HCT116 (cell line): ENCODE measurements around the gene COL4A1.

ENCODE experiments used
- CEBPB ChIP-seq: IDR thresholded peaks from 2 replicates; pipeline ENCODE4 v1.6.1; 2012; ENCODE audit warnings: low read depth
- EZH2phosphoT487 ChIP-seq: fragments of 200-600 bp; IDR thresholded peaks from 2 replicates; pipeline ENCODE4 v1.6.1; 2018; ENCODE audit warnings: antibody characterized with exemption, borderline replicate concordance
- TF ChIP-seq, protein P1 (sequence below), 3 experiments: fragments of 200-600 bp in 1 of 3; sonication (generic) in 1 of 3; IDR thresholded peaks in 2 of 3; conservative IDR thresholded peaks in 1 of 3; 2 replicates each; pipeline ENCODE4 v1.5.1; 2012 to 2017; ENCODE audit warnings: low read depth in 2 of 3, low read length in 2 of 3, antibody characterized with exemption in 1 of 3, borderline replicate concordance in 1 of 3, control low read depth in 1 of 3, mild to moderate bottlenecking in 1 of 3, mixed read lengths in 1 of 3, mixed run types in 1 of 3, moderate library complexity in 1 of 3; ENCODE audit not compliant: insufficient read depth in 1 of 3
- TF ChIP-seq, protein P2 (sequence below): IDR thresholded peaks from 2 replicates; pipeline ENCODE4 v1.6.1; 2011; ENCODE audit warnings: mild to moderate bottlenecking, low read length, moderate library complexity; ENCODE audit not compliant: insufficient replicate concordance; ENCODE audit errors: extremely low read depth

DNA sequence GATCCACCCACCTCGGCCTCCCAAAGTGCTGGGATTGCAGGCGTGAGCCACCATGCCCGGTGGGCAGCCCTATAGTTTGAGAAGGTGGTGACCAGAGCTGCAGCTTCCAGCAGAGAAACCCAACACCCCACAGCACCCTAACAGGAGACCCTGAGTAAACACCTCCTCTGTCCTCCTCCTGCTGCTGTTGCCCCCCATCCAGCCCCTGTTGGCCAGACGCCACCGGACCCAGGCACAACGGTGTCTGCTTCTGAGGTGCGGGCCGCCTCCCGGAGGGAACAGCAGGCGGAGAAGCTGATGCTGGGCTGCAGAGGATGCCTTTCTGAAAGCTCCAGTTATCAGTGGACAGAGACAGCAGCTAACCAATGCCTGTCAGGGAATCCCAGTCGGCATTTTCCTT lies 175.5 kb downstream of the COL4A1 start:
- TF ChIP-seq, protein P1, sequence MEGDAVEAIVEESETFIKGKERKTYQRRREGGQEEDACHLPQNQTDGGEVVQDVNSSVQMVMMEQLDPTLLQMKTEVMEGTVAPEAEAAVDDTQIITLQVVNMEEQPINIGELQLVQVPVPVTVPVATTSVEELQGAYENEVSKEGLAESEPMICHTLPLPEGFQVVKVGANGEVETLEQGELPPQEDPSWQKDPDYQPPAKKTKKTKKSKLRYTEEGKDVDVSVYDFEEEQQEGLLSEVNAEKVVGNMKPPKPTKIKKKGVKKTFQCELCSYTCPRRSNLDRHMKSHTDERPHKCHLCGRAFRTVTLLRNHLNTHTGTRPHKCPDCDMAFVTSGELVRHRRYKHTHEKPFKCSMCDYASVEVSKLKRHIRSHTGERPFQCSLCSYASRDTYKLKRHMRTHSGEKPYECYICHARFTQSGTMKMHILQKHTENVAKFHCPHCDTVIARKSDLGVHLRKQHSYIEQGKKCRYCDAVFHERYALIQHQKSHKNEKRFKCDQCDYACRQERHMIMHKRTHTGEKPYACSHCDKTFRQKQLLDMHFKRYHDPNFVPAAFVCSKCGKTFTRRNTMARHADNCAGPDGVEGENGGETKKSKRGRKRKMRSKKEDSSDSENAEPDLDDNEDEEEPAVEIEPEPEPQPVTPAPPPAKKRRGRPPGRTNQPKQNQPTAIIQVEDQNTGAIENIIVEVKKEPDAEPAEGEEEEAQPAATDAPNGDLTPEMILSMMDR (IDR thresholded peaks at IDR 0.05 in 2 of 3, conservative IDR thresholded peaks at IDR 0.05 in 1 of 3; ENCODE audit: borderline replicate concordance in 1 of 3, insufficient read depth in 1 of 3, low read depth in 2 of 3, low read length in 2 of 3): no peak
- TF ChIP-seq CEBPB (no peak), EZH2phosphoT487 (no peak)
- TF ChIP-seq, protein P2, sequence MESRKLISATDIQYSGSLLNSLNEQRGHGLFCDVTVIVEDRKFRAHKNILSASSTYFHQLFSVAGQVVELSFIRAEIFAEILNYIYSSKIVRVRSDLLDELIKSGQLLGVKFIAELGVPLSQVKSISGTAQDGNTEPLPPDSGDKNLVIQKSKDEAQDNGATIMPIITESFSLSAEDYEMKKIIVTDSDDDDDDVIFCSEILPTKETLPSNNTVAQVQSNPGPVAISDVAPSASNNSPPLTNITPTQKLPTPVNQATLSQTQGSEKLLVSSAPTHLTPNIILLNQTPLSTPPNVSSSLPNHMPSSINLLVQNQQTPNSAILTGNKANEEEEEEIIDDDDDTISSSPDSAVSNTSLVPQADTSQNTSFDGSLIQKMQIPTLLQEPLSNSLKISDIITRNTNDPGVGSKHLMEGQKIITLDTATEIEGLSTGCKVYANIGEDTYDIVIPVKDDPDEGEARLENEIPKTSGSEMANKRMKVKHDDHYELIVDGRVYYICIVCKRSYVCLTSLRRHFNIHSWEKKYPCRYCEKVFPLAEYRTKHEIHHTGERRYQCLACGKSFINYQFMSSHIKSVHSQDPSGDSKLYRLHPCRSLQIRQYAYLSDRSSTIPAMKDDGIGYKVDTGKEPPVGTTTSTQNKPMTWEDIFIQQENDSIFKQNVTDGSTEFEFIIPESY: no peak
